GM19463 (cell line): Measurements from ENCODE around the gene CPA1.

Experiments used
- ATAC-seq: cut with Tn5 transposase; IDR thresholded peaks from one replicate; pipeline ENCODE4 v1.9.1; 2021; ENCODE audit warnings: mild to moderate bottlenecking, moderate library complexity; ENCODE audit not compliant: unreplicated experiment

The CPA1 gene

GRCh38 chr7:130421684-130422083 is 41.4 kb downstream of the CPA1 start:
- ATAC-seq = no peak

DNA sequence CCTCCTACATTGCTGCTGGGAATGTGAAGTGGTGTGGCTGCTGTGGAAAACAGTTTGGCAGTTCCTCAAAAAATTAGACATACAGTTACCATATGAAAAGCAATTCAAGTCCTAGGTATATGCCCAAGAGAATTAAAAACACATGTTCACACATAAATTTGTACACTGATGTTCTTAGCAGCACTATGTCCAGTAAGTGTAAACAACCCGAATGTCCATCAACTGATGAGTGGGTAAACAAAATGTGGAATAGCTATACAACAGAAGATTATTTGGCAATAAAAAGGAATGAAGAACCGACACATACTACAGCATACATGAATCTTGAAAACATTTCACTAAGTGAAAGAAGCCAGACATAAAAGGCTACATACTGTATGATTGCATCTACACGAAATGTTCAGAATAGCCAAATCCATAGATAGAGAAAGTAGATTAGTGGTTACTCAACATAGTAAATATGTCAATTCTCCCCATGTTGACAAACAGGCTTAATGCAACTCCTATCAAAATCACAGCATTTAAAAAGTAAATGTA is 43.3 kb downstream of the CPA1 start:
- no peak for ATAC-seq

DNA sequence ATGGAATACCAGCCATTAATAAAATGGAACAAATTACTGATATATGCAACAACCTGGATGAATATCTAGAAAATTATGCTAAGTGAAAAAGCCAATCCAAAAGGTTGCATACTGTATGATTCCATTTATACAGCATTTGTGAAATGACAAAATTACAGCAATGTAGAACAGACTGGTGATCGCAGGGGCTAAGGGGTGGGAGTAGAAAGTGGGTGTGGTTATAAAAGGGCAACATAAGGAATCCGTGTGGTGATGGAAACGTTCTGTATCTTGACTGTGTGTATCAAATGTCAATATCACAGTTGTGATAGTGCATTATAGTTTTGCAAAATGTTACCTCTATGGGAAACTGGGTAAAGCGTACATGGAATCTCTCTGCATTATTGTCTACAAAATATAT is 45.5 kb downstream of the CPA1 start:
- no peak for ATAC-seq

DNA sequence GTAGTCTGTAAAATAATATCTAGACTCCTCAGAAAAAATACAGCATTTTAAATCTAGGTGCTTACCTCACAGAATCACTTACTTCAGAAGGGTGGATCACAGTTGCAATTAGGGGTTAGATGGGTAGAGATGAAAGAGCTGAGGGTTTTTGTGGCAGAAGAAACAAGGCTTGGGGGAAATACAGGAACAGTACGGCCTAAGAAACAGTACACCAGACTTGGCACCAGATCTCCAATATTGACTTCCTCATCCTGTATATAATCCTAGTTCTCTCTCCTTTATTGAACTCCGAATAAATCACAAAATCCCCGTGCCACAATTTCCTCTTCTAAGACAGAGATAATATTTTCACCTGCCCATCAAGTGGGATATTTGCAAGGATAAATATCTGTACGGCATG is 46.3 kb downstream of the CPA1 start:
- ATAC-seq = no peak

GRCh38 chr7:130429019-130429418 is 48.7 kb downstream of the CPA1 start:
- ATAC-seq = no peak

DNA sequence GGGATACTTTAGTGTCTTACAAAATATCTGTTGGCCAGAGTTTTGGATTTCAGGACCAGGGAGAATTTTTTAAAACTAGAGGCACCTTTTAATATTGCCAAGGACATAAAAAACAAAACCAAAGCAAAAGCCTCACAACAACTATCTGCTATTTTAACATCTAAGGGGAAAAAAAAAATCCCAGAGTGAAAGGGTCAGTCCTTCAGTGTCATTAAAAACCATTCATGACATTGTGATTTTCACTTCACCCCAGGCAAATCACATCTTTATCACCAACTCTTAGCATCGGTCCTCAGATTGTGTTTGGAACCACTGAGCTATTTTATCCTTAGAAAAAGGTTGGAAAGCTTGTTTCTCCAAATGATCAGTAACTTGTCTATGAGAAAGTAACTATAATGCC is 49.8 kb downstream of the CPA1 start:
- no peak for ATAC-seq

DNA sequence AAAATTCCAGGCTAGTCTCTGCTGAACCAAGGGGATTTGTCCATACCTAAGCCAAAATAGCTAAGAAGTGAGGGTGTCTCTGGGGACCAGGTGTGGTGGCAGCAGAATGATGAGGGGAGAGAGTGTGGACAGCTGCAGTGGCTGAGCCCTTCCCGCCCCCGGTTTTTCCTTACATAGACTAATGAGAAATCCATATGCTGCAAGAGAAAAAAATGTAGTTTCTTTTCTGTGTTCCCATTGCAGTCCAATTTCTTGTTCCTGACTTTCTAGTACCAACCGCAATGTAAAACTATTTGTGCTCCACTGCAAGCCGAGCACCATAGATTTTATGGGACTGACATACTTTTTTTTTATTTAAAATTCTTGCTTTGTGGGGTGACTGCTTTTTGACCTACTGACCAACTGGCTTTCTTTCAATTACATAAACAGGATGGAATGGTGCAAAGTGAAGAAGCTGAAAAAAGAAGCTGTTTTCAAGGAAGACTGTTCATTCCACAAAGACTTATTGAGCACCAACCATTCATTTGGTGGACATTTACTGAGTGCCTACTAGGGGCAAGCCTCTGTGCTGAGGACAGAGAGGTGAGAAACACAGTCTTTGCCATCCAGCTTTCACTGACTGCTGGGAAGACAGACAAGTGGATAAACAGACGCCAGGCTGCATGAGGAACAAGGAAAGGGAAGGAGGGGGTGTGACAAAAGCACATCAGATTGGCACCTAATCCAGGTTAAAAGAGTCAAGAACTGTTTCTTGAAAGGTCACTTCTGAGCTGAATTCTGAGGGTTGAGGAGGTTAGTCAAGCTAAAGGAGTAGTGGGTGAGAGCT is 50.8 kb downstream of the CPA1 start:
- ATAC-seq = no peak

DNA sequence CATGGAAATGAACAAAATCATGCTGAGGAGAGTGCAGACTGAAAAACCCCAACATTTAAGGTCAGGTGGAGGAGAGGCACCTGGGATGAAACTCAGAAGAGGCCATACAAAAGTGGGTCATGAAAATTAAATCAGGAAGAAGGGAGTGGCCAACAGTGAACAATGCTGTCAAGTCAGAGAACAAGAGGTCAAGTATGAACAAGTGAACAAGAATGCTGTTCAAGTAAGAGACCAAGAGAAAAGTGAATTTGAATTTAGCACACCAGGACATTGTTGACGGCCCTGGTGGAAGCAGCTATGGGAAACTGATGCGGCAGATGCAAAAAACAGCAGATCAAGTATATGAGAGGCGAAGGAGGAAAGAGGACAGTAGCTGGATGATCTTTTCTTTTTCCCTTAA is 52.6 kb downstream of the CPA1 start:
- no peak for ATAC-seq

DNA sequence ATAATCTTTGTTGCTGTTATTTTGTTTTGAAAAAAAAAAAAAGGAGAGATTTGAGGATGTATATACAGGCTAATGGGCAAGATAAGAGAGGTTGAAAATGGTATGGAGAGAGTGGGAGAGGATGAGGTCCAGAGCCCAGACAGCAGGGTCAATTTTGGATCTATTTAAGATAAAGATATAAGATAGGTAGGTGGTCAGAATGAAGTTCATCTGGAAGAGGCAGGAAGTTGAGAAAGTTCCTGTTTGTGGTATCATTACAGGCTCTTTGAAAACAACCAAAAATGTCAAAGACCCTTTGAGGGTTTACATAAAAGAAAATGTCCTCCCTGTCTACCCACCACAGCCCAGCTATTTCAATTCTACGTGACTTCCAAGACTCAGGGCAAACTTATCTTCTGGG is 53.0 kb downstream of the CPA1 start:
- no peak for ATAC-seq

DNA sequence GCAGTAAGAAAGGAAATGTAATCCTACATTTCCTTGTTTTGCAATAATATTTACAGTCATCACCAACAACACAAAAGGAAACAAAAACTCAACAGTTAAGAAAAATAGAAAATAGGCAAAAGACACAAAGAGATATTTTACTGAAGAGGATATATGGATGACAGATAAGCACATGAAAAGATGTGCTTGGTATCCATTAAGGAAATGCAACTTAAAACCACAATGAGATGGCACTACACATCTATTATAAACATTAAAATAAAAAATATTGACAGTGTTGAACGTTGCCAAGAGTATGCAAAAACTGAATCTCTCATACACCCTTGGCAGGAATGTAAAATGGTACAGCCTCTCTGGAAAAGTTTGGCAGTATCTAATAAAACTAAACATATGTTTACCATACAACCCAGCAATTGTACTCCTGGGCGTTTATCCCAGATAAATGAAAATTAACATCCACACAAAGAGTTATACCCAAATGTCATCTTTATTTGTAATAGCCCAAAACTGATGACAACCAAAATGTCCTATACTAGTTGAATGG is 55.1 kb downstream of the CPA1 start:
- no peak for ATAC-seq

DNA sequence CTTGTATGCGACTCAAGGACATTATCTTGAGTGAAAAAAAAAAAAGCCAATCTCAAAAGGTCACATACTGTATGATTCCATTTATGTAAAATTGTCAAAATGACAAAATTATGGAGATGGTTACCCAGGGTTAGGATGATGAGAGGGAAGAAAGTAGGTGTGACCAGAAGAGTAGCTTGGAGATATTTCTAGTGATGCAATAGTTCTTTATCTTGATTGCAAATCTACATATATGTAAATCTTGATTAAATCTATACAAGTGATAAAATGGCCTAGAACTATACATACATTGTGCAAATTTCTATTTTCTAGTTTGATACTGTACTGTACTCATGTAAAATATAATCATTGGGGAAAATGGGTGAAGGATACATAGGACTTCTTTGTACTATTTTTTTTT is 56.0 kb downstream of the CPA1 start:
- ATAC-seq = no peak
